Activated B cell treated with CpG ODN at 0.5 μM for 24 hours (primary cell): Measurements from ENCODE around the gene FHIP1A. TPM values are rescaled to one million over a fixed set of nuclear protein-coding genes. Genes with fewer than 3 reads are reported as not detected.

ENCODE experiments used
- ATAC-seq: fragments of 200-7000 bp; cut with Tn5 transposase; one replicate; pipeline ENCODE4 v1.10.0; 2021; ENCODE audit warnings: low read depth, mild to moderate bottlenecking, moderate library complexity
- CTCF ChIA-PET: fragments of 350-600 bp; sonication (Branson Sonifier 250); formaldehyde crosslinking; loops from one replicate; lab custom pipeline; 2021; ENCODE audit warnings: antibody characterized with exemption; lab: Charles Lee
- POLR2A ChIA-PET: fragments of 350-600 bp; sonication (Branson Sonifier 250); formaldehyde crosslinking; loops from one replicate; lab custom pipeline; 2021; ENCODE audit warnings: antibody characterized with exemption; lab: Charles Lee
- DNase-seq: peaks from one replicate; pipeline ENCODE4 v3.0.0; 2022
- H3K27ac Mint-ChIP-seq: one replicate; pipeline ENCODE4 v1.8.0; 2020; ENCODE audit warnings: mixed read lengths
- H3K27me3 Mint-ChIP-seq: one replicate; pipeline ENCODE4 v1.8.0; 2021; ENCODE audit warnings: mixed read lengths
- H3K36me3 Mint-ChIP-seq: one replicate; pipeline ENCODE4 v1.8.0; 2021; ENCODE audit warnings: low read depth, mixed read lengths
- H3K4me1 Mint-ChIP-seq: one replicate; pipeline ENCODE4 v1.8.0; 2021; ENCODE audit warnings: mixed read lengths
- H3K4me3 Mint-ChIP-seq: one replicate; pipeline ENCODE4 v1.8.0; 2020; ENCODE audit warnings: mild to moderate bottlenecking, mixed read lengths
- H3K9me3 Mint-ChIP-seq: one replicate; pipeline ENCODE4 v1.8.0; 2020; ENCODE audit warnings: mixed read lengths
- CTCF ChIP-seq: fragments of 200-600 bp; IDR thresholded peaks from one replicate; pipeline ENCODE4 v1.8.0; 2022; ENCODE audit warnings: antibody characterized with exemption, mild to moderate bottlenecking
- intact Hi-C: fragments of 100-400 bp; cut with micrococcal nuclease; formaldehyde crosslinking; loops from one replicate; pipeline ENCODE4 v1.15.1; 2024
- total RNA-seq: library from RNA; stranded (reverse); gene quantifications from 2 replicates; pipeline ENCODE4 v1.2.3, GENCODE V29; 2022

Gene FHIP1A
- total RNA-seq, 1 donor from 2014 or later: 0.04 TPM

DNA sequence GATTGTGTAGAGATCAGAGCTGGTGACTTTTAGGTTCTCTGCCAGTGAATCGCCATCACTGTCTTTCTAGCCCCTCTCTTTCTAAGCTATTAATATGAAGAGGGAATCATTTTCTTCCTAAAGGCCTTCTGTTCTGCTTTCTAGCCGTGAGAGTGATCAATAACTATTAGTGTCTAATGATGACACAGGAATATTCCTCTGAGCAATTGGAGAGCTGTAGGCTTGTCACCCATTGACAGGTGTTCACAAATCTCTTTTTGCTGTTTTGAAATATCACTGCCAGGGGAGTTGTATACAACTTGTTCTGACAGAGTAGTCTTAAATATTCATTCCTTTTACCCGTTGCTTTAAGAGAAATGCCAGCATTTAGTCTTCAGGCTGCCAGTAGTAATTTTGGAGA is 13.9 kb downstream of the FHIP1A start:
- ATAC-seq: no peak
- no peaks in the 10 kb centered on the region for H3K4me1 Mint-ChIP-seq
- H3K36me3 Mint-ChIP-seq: no peaks in the 10 kb centered on the region
- ChIA-PET POLR2A (no interaction called here), CTCF (no interaction called here)
- no peak overlapping the region for H3K4me3 Mint-ChIP-seq
- TF ChIP-seq CTCF: no peak
- H3K27ac Mint-ChIP-seq: no peak overlapping the region
- no peaks in the 10 kb centered on the region for H3K9me3 Mint-ChIP-seq
- DNase-seq: no peak
- intact Hi-C loops: no loop called here
- peaks cover 19% of the 10 kb centered on the region for H3K27me3 Mint-ChIP-seq

DNA sequence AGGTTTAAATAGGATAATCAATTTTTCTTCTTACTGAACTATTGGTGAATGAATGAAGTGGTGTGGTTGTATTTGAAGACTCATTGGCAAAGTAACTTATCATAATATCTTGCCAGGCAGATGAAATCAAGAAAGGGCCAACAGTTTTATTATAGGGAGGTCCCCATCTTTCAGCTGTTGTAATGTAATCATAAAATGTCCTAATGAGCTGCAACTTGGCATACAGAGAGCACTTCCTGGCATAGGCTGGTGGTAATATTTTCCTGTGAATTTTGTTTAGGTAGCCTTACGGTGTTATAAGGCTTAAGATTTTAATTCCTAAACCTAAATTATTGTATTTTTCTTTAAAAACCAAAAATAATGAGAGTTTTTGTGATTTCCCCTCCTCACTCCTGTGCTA is 17.5 kb downstream of the FHIP1A start:
- H3K4me3 Mint-ChIP-seq: no peak overlapping the region
- DNase-seq: no peak
- ChIA-PET CTCF (no interaction called here), POLR2A (no interaction called here)
- intact Hi-C loops: no loop called here
- no peak for ATAC-seq
- TF ChIP-seq CTCF: no peak
- H3K27me3 Mint-ChIP-seq: peaks cover 25% of the 10 kb centered on the region
- H3K36me3 Mint-ChIP-seq: no peaks in the 10 kb centered on the region
- H3K9me3 Mint-ChIP-seq: no peaks in the 10 kb centered on the region
- H3K27ac Mint-ChIP-seq: no peak overlapping the region
- no peaks in the 10 kb centered on the region for H3K4me1 Mint-ChIP-seq

- Mint-ChIP-seq H3K9me3 (no peaks in the 10 kb centered on the region), H3K27me3 (peaks cover 22% of the 10 kb centered on the region), H3K36me3 (no peaks in the 10 kb centered on the region), H3K27ac (no peak overlapping the region), H3K4me3 (no peak overlapping the region), H3K4me1 (no peaks in the 10 kb centered on the region)
- POLR2A ChIA-PET: no interaction called here
- DNase-seq (no peak), ATAC-seq (no peak)
- intact Hi-C loops: no loop called here
- CTCF ChIA-PET: no interaction called here
- TF ChIP-seq CTCF: no peak
These were observed 18.3 kb downstream of the FHIP1A start for GRCh38 chr4:151427266-151427665.

- no peak for ATAC-seq
- no peaks in the 10 kb centered on the region for H3K9me3 Mint-ChIP-seq
- DNase-seq: no peak
- H3K4me1 Mint-ChIP-seq: no peaks in the 10 kb centered on the region
- H3K27ac Mint-ChIP-seq: no peak overlapping the region
- H3K27me3 Mint-ChIP-seq: peaks cover 22% of the 10 kb centered on the region
- ChIA-PET POLR2A (no interaction called here), CTCF (no interaction called here)
- no peak overlapping the region for H3K4me3 Mint-ChIP-seq
- H3K36me3 Mint-ChIP-seq: no peaks in the 10 kb centered on the region
- intact Hi-C loops: no loop called here
- TF ChIP-seq CTCF: no peak
These were observed 19.4 kb downstream of the FHIP1A start for GRCh38 chr4:151428346-151428745.

DNA sequence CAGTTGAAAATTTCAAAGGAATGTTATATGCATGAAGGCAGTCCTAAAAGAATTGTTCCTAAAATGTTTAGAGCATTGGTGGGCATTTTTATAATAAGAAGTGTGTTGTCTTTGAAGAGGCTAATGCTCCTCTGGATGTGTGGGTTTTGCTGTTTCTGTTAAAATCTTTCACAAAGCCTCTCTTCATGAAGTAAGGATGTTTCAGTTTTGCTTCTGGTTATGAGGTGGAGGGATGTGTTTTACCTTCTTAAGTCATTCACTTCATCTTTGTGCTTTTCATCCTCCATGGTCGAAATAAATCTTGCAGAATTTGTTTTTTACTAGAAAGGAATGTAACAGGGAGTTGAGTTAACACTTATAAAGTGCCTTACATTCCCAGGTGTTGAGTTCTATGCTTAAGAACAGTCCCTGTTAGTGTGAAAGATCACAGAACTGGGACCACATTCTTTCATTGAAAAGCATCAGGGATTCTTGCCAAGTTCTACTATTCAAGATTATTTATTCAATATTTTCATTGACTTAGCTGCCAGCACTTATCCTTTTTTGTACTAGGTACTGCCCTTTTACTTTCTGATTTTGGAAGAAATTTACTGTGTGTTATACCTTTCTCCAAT is 21.1 kb downstream of the FHIP1A start:
- POLR2A ChIA-PET: no interaction called here
- Mint-ChIP-seq H3K4me3 (no peak overlapping the region), H3K36me3 (no peaks in the 10 kb centered on the region), H3K27ac (no peak overlapping the region), H3K9me3 (no peaks in the 10 kb centered on the region), H3K27me3 (peaks cover 8% of the 10 kb centered on the region), H3K4me1 (no peaks in the 10 kb centered on the region)
- CTCF ChIA-PET: no interaction called here
- ATAC-seq: no peak
- TF ChIP-seq CTCF: no peak
- DNase-seq: no peak
- intact Hi-C loops: no loop called here
